Muscle of leg (tissue), 11 donors: Measurements from ENCODE around the gene ADAMTS18. TPM values are rescaled to one million over a fixed set of nuclear protein-coding genes. Genes with fewer than 3 reads are reported as not detected.

Experiments
- DNase-seq: peaks from one replicate; pipeline ENCODE4 v3.0.0; 2013
- H3K27ac ChIP-seq: one replicate; pipeline ENCODE4 v1.5.1; 2013; ENCODE audit warnings: mild to moderate bottlenecking, low read length, control low read depth
- H3K27me3 ChIP-seq: one replicate; pipeline ENCODE4 v1.6.1; 2013; ENCODE audit warnings: low read length; ENCODE audit not compliant: control insufficient read depth, insufficient read depth
- H3K36me3 ChIP-seq: one replicate; pipeline ENCODE4 v1.6.1; 2013; ENCODE audit warnings: low read length; ENCODE audit not compliant: control insufficient read depth, insufficient read depth
- H3K4me1 ChIP-seq: one replicate; pipeline ENCODE4 v1.6.1; 2013; ENCODE audit warnings: low read length; ENCODE audit not compliant: control insufficient read depth, insufficient read depth
- H3K4me3 ChIP-seq: one replicate; pipeline ENCODE4 v1.5.1; 2013; ENCODE audit warnings: low read length, control low read depth
- H3K9me3 ChIP-seq: replicated peaks from 2 replicates; pipeline ENCODE4 v1.6.1; 2013; ENCODE audit warnings: low read depth, low read length; ENCODE audit not compliant: control insufficient read depth
- WGBS: methylation state at CpG from one replicate; pipeline ENCODE4 v1.1.5; 2013; ENCODE audit warnings: missing lambda C conversion rate; ENCODE audit not compliant: insufficient coverage; 5-methylcytosine and 5-hydroxymethylcytosine counted together
- polyA plus RNA-seq, 8 donors: library from polyadenylated mRNA; unstranded; fragments of 120-200 nt; gene quantifications; one replicate each; pipeline versions ENCODE4 v1.2.1 to v1.2.3, GENCODE V29; 2013; ENCODE audit warnings: inconsistent platforms in 1 of 8, low replicate concordance in 1 of 8; ENCODE audit not compliant: insufficient read length in 8 of 8, insufficient read depth in 1 of 8
- total RNA-seq: library from RNA; stranded (reverse); fragments of 120-200 nt; gene quantifications from one replicate; pipeline ENCODE4 v1.2.4, GENCODE V29; 2013

The ADAMTS18 gene
- total and polyA plus RNA-seq, 9 donors = 0.24 to 1.5 (median 0.91) TPM

GRCh38 chr16:77437859-77438258 lies 3.0 kb upstream of the ADAMTS18 start:
- DNase-seq = peak; percentile 10
- H3K9me3 ChIP-seq = no peaks in the 10 kb centered on the region
- peaks cover 29% of the 10 kb centered on the region for H3K27me3 ChIP-seq
- no peak overlapping the region for H3K27ac ChIP-seq
- H3K36me3 ChIP-seq = no peaks in the 10 kb centered on the region
- no peaks in the 10 kb centered on the region for H3K4me1 ChIP-seq
- 33% methylated on average over 1 of the region's 2 CpGs for WGBS
- H3K4me3 ChIP-seq = no peak overlapping the region

- Histone ChIP-seq H3K4me3 (no peak overlapping the region), H3K27me3 (peaks cover 35% of the 10 kb centered on the region), H3K27ac (no peak overlapping the region), H3K36me3 (no peaks in the 10 kb centered on the region), H3K4me1 (no peaks in the 10 kb centered on the region), H3K9me3 (no peaks in the 10 kb centered on the region)
- 14% methylated on average over 17 of the region's 20 CpGs for WGBS
- no peak for DNase-seq
These were observed 512 bp upstream of the ADAMTS18 start for GRCh38 chr16:77435272-77435820.

GRCh38 chr16:77434022-77434529 lies 758 bp downstream of the ADAMTS18 start:
- no peak overlapping the region for H3K4me3 ChIP-seq
- WGBS = 0% methylated on average over 12 of the region's 17 CpGs

GRCh38 chr16:77433146-77433545 lies 1.7 kb downstream of the ADAMTS18 start:
- DNase-seq = no peak
- Histone ChIP-seq H3K36me3 (no peaks in the 10 kb centered on the region), H3K9me3 (no peaks in the 10 kb centered on the region), H3K27me3 (peaks cover 35% of the 10 kb centered on the region), H3K4me3 (no peak overlapping the region), H3K4me1 (no peaks in the 10 kb centered on the region), H3K27ac (no peak overlapping the region)
- WGBS = 37% methylated on average over 2 of the region's 6 CpGs

More at GRCh38 chr16:77434022-77434529, 758 bp downstream of the ADAMTS18 start:
- Histone ChIP-seq H3K27me3 (peaks cover 35% of the 10 kb centered on the region), H3K4me1 (no peaks in the 10 kb centered on the region), H3K36me3 (no peaks in the 10 kb centered on the region), H3K27ac (no peak overlapping the region), H3K9me3 (no peaks in the 10 kb centered on the region)
- no peak for DNase-seq

- H3K27me3 ChIP-seq = peaks cover 35% of the 10 kb centered on the region
These were observed 2.6 kb downstream of the ADAMTS18 start for GRCh38 chr16:77432264-77432663.

GRCh38 chr16:77430787-77431585 lies 3.8 kb downstream of the ADAMTS18 start:
- peaks cover 29% of the 10 kb centered on the region for H3K27me3 ChIP-seq
- 28% methylated on average over 13 of the region's 17 CpGs for WGBS
- no peak overlapping the region for H3K4me3 ChIP-seq
- no peaks in the 10 kb centered on the region for H3K36me3 ChIP-seq
- no peaks in the 10 kb centered on the region for H3K4me1 ChIP-seq
- DNase-seq = peak; percentile 11
- no peak overlapping the region for H3K27ac ChIP-seq
- no peaks in the 10 kb centered on the region for H3K9me3 ChIP-seq

More at GRCh38 chr16:77432264-77432663, 2.6 kb downstream of the ADAMTS18 start:
- Histone ChIP-seq H3K4me3 (no peak overlapping the region), H3K27ac (no peak overlapping the region), H3K36me3 (no peaks in the 10 kb centered on the region), H3K9me3 (no peaks in the 10 kb centered on the region), H3K4me1 (no peaks in the 10 kb centered on the region)
- no peak for DNase-seq

- no peak for DNase-seq
- no peaks in the 10 kb centered on the region for H3K36me3 ChIP-seq
- H3K27ac ChIP-seq = no peak overlapping the region
- H3K4me3 ChIP-seq = no peak overlapping the region
- H3K9me3 ChIP-seq = no peaks in the 10 kb centered on the region
- peaks cover 25% of the 10 kb centered on the region for H3K27me3 ChIP-seq
- H3K4me1 ChIP-seq = no peaks in the 10 kb centered on the region
- WGBS = 89% methylated on average over 2 of the region's 4 CpGs
These were observed 4.5 kb downstream of the ADAMTS18 start for GRCh38 chr16:77430360-77430759.

GRCh38 chr16:77424871-77425604 lies 9.8 kb downstream of the ADAMTS18 start:
- no peak for DNase-seq
- no peaks in the 10 kb centered on the region for H3K36me3 ChIP-seq
- 88% methylated on average over 6 of the region's 10 CpGs for WGBS
- H3K27me3 ChIP-seq = no peaks in the 10 kb centered on the region
- H3K27ac ChIP-seq = no peak overlapping the region
- H3K4me3 ChIP-seq = no peak overlapping the region
- no peaks in the 10 kb centered on the region for H3K4me1 ChIP-seq
- no peaks in the 10 kb centered on the region for H3K9me3 ChIP-seq

GRCh38 chr16:77422196-77422784 lies 12.5 kb downstream of the ADAMTS18 start:
- H3K36me3 ChIP-seq = no peaks in the 10 kb centered on the region
- H3K9me3 ChIP-seq = no peaks in the 10 kb centered on the region
- DNase-seq = no peak
- 100% methylated on average over 1 of the region's 2 CpGs for WGBS
- H3K27me3 ChIP-seq = no peaks in the 10 kb centered on the region
- H3K4me3 ChIP-seq = no peak overlapping the region
- no peak overlapping the region for H3K27ac ChIP-seq
- no peaks in the 10 kb centered on the region for H3K4me1 ChIP-seq
